Neural progenitor cell (in vitro differentiated cells): Measurements from ENCODE around the gene HIPK2.

Experiments
- EZH2 ChIP-seq: fragments of 200-600 bp; sonication (generic); IDR thresholded peaks from 2 replicates; pipeline ENCODE4 v1.6.1; 2017; ENCODE audit warnings: antibody characterized with exemption, mild to moderate bottlenecking, moderate library complexity
- EZH2phosphoT487 ChIP-seq: fragments of 200-600 bp; sonication (generic); IDR thresholded peaks from 2 replicates; pipeline ENCODE4 v1.6.1; 2017; ENCODE audit warnings: antibody characterized with exemption
- TF ChIP-seq, protein P1 (sequence below): fragments of 200-600 bp; sonication (generic); IDR thresholded peaks from 2 replicates; pipeline ENCODE4 v1.5.1; 2017; ENCODE audit warnings: antibody characterized with exemption, mild to moderate bottlenecking

- TF ChIP-seq, protein P1, sequence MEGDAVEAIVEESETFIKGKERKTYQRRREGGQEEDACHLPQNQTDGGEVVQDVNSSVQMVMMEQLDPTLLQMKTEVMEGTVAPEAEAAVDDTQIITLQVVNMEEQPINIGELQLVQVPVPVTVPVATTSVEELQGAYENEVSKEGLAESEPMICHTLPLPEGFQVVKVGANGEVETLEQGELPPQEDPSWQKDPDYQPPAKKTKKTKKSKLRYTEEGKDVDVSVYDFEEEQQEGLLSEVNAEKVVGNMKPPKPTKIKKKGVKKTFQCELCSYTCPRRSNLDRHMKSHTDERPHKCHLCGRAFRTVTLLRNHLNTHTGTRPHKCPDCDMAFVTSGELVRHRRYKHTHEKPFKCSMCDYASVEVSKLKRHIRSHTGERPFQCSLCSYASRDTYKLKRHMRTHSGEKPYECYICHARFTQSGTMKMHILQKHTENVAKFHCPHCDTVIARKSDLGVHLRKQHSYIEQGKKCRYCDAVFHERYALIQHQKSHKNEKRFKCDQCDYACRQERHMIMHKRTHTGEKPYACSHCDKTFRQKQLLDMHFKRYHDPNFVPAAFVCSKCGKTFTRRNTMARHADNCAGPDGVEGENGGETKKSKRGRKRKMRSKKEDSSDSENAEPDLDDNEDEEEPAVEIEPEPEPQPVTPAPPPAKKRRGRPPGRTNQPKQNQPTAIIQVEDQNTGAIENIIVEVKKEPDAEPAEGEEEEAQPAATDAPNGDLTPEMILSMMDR: no peak
- TF ChIP-seq EZH2phosphoT487: no peak
- TF ChIP-seq EZH2: no peak
Observed at GRCh38 chr7:139732471-139733167, 45.2 kb downstream of the HIPK2 start.
